Cerebellar cortex (tissue), 1 donor: ENCODE measurements around the gene SARDH.

ENCODE experiments used
- DNase-seq: peaks from one replicate; pipeline ENCODE4 v3.0.0-alpha.2; 2015; ENCODE audit warnings: low spot score

SARDH gene

GRCh38 chr9:133715866-133716563, 22.1 kb downstream of the SARDH start:
- no peak for DNase-seq

- DNase-seq, result no peak
Observed at GRCh38 chr9:133715295-133715865, 22.8 kb downstream of the SARDH start.

GRCh38 chr9:133714606-133715294, 23.4 kb downstream of the SARDH start:
- DNase-seq, result no peak

- no peak for DNase-seq
Observed at GRCh38 chr9:133713960-133714495, 24.1 kb downstream of the SARDH start.

- no peak for DNase-seq
Observed at GRCh38 chr9:133713150-133713959, 24.8 kb downstream of the SARDH start.

- DNase-seq, result no peak
Observed at GRCh38 chr9:133712221-133713100, 25.7 kb downstream of the SARDH start.

- DNase-seq, result no peak
Observed at GRCh38 chr9:133711428-133712220, 26.5 kb downstream of the SARDH start.

- DNase-seq, result no peak
Observed at GRCh38 chr9:133710661-133711427, 27.3 kb downstream of the SARDH start.

- DNase-seq, result no peak
Observed at GRCh38 chr9:133709691-133710571, 28.2 kb downstream of the SARDH start.

- no peak for DNase-seq
Observed at GRCh38 chr9:133709015-133709611, 29.0 kb downstream of the SARDH start.

GRCh38 chr9:133708246-133709014, 29.7 kb downstream of the SARDH start:
- no peak for DNase-seq

- no peak for DNase-seq
Observed at GRCh38 chr9:133707763-133708245, 30.3 kb downstream of the SARDH start.

- no peak for DNase-seq
Observed at GRCh38 chr9:133707065-133707762, 30.9 kb downstream of the SARDH start.

GRCh38 chr9:133706307-133707050, 31.7 kb downstream of the SARDH start:
- no peak for DNase-seq

- DNase-seq, result no peak
Observed at GRCh38 chr9:133705576-133705975, 32.6 kb downstream of the SARDH start.

GRCh38 chr9:133704711-133705181, 33.4 kb downstream of the SARDH start:
- DNase-seq, result no peak
